Measurements from ENCODE around the gene MAPK1.
"Not testable (repeated sequence)": the region's sequence is repeated elsewhere in the genome, so short reads cannot be mapped to it uniquely, and the experiment has no call there.

- not testable (repeated sequence) for TF ChIP-seq POLR2AphosphoS5 (IDR thresholded peaks at IDR 0.05; ENCODE audit: borderline replicate concordance, low read depth, low read length); EZH2 (IDR thresholded peaks at IDR 0.05)
Observed at GRCh38 chr22:21790849-21791610, 76.4 kb downstream of the MAPK1 start.

Measured in SK-N-MC (cell line).